Measurements from ENCODE around the gene DENND2C.
"Not testable (repeated sequence)": the region's sequence is repeated elsewhere in the genome, so short reads cannot be mapped to it uniquely, and the experiment has no call there.

Gene DENND2C

GRCh38 chr1:114607223-114607622 is 62.6 kb downstream of the DENND2C start:
- no peak for DNase-seq (ENCODE audit: extremely low read depth in 1 of 2, low read depth in 1 of 2)

- no peak for DNase-seq (ENCODE audit: extremely low read depth in 1 of 2, low read depth in 1 of 2)
Observed at GRCh38 chr1:114597949-114598348, 71.9 kb downstream of the DENND2C start.

GRCh38 chr1:114595602-114596001 is 74.2 kb downstream of the DENND2C start:
- DNase-seq (ENCODE audit: extremely low read depth in 1 of 2, low read depth in 1 of 2), result no peak

GRCh38 chr1:114594046-114594445 is 75.8 kb downstream of the DENND2C start:
- no peak for DNase-seq (ENCODE audit: extremely low read depth in 1 of 2, low read depth in 1 of 2)

- DNase-seq (ENCODE audit: extremely low read depth in 1 of 2, low read depth in 1 of 2), result no peak
Observed at GRCh38 chr1:114589122-114589521, 80.7 kb downstream of the DENND2C start.

- DNase-seq (ENCODE audit: extremely low read depth in 1 of 2, low read depth in 1 of 2), result no peak
Observed at GRCh38 chr1:114588196-114588689, 81.6 kb downstream of the DENND2C start.

- DNase-seq (ENCODE audit: extremely low read depth in 1 of 2, low read depth in 1 of 2), result no peak
Observed at GRCh38 chr1:114587203-114587991, 82.5 kb downstream of the DENND2C start.

- no peak for DNase-seq (ENCODE audit: extremely low read depth in 1 of 2, low read depth in 1 of 2)
Observed at GRCh38 chr1:114586513-114587047, 83.3 kb downstream of the DENND2C start.

GRCh38 chr1:114585231-114585630 is 84.6 kb downstream of the DENND2C start:
- no peak for DNase-seq (ENCODE audit: extremely low read depth in 1 of 2, low read depth in 1 of 2)

- DNase-seq (ENCODE audit: extremely low read depth in 1 of 2, low read depth in 1 of 2), result peak; percentile 89 to 94
Observed at GRCh38 chr1:114581335-114582287, 88.2 kb downstream of the DENND2C start, which contains the start of gene BCAS2. Gene BCAS2, minus strand, starts transcription at chr1:114581615. Its CDS starts 24 bp downstream, at chr1:114581591.

GRCh38 chr1:114574365-114574764 is 95.5 kb downstream of the DENND2C start:
- no peak for DNase-seq (ENCODE audit: extremely low read depth in 1 of 2, low read depth in 1 of 2)

- DNase-seq (ENCODE audit: extremely low read depth in 1 of 2, low read depth in 1 of 2), result no peak
Observed at GRCh38 chr1:114564141-114564540, 105.7 kb downstream of the DENND2C start.

GRCh38 chr1:114562978-114563510 is 106.8 kb downstream of the DENND2C start:
- DNase-seq (ENCODE audit: extremely low read depth in 1 of 2, low read depth in 1 of 2), result not testable (repeated sequence)

- no peak for DNase-seq (ENCODE audit: extremely low read depth in 1 of 2, low read depth in 1 of 2)
Observed at GRCh38 chr1:114561333-114561732, 108.5 kb downstream of the DENND2C start.

GRCh38 chr1:114559356-114559755 is 110.5 kb downstream of the DENND2C start:
- DNase-seq (ENCODE audit: extremely low read depth in 1 of 2, low read depth in 1 of 2), result no peak

- no peak for DNase-seq (ENCODE audit: extremely low read depth in 1 of 2, low read depth in 1 of 2)
Observed at GRCh38 chr1:114558544-114558943, 111.3 kb downstream of the DENND2C start.

- DNase-seq (ENCODE audit: extremely low read depth in 1 of 2, low read depth in 1 of 2), result no peak
Observed at GRCh38 chr1:114554577-114554976, 115.3 kb downstream of the DENND2C start.

GRCh38 chr1:114552106-114552639 is 117.7 kb downstream of the DENND2C start:
- no peak for DNase-seq (ENCODE audit: extremely low read depth in 1 of 2, low read depth in 1 of 2)

- no peak for DNase-seq (ENCODE audit: extremely low read depth in 1 of 2, low read depth in 1 of 2)
Observed at GRCh38 chr1:114551400-114551799, 118.4 kb downstream of the DENND2C start.

- DNase-seq (ENCODE audit: extremely low read depth in 1 of 2, low read depth in 1 of 2), result no peak
Observed at GRCh38 chr1:114550336-114550735, 119.5 kb downstream of the DENND2C start.

- no peak for DNase-seq (ENCODE audit: extremely low read depth in 1 of 2, low read depth in 1 of 2)
Observed at GRCh38 chr1:114549137-114549536, 120.7 kb downstream of the DENND2C start.
